ENCODE measurements around the gene FGD3. TPM values are rescaled to one million over a fixed set of nuclear protein-coding genes. Genes with fewer than 3 reads are reported as not detected.

The FGD3 gene
- polyA plus RNA-seq, 2 of the 4 experiments (the other 2 are of a cell fraction) = 0.18 to 0.23 TPM

DNA sequence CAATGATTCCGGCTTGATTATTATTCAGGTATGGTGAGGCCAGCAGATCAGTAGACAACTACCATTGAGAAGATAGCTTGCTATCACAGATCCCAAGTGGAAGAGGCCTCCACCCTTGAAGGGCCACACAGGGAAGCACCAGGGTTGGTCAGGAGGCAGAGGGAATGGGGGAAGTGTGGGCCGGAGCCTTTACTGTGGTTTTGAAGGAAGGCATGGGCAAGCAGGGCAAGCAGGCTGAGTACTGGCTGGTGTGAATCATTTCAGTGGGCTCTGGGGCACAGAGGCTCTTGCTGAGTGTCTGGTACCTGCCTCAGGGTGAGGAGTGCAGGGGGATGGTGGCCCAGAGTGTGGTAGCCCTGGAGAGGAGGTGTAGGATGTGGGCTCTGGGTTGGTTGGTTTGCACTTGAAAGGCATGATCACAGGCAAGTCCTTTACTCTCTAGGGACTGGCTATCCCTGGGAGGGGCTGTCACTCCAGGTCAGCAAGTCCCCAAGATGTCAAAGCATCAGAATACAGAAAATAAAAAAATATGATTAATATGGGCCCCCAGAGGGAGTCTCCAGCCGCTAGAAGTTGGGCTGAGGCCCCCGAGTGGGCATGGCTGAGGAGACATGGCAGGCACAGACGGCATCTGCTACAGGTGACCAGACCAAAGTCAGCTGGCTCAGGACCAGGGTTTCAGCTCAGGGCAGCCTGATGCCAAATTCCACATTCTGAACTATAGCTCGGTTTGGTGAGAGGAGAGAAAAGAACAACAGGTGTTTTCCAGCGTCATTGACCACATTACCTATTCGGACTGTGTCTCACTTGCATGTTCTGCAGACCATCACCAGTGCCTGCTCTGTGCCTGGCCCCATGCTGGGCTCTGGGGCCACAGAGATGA lies 101.5 kb downstream of the FGD3 start:
- no peak for ATAC-seq
- Histone ChIP-seq H3K4me1 (no peaks in the 10 kb centered on the region), H3K4me3 (no peak overlapping the region), H3K4me2 (no peak overlapping the region), H3K9me3 (no peaks in the 10 kb centered on the region), H3K27ac (no peak overlapping the region)
- FAIRE-seq = no peak
- CTCF ChIA-PET = no interaction called here
- POLR2A ChIA-PET = no interaction called here
- DNase-seq (ENCODE audit: low read depth in 1 of 2, low spot score in 1 of 2) = no peak
- TF ChIP-seq NPAS2 (CRISPR knock-in tag; IDR thresholded peaks at IDR 0.05; ENCODE audit: borderline replicate concordance) (no peak), FOSL2 (IDR thresholded peaks at IDR 0.05) (no peak), FOSL2 (CRISPR knock-in tag; IDR thresholded peaks at IDR 0.05) (no peak), EP300 (IDR thresholded peaks at IDR 0.05) (no peak), FOXS1 (CRISPR knock-in tag; IDR thresholded peaks at IDR 0.05) (no peak), RNF2 (IDR thresholded peaks at IDR 0.05; ENCODE audit: borderline replicate concordance, low read depth) (no peak), GATA3 (IDR thresholded peaks at IDR 0.05; ENCODE audit: borderline replicate concordance) (no peak), HOXA7 (CRISPR knock-in tag; IDR thresholded peaks at IDR 0.05) (no peak), MAZ (IDR thresholded peaks at IDR 0.05; ENCODE audit: borderline replicate concordance, low read depth, low read length) (no peak), NFE2L2 (conservative IDR thresholded peaks at IDR 0.05; ENCODE audit: low read length) (no peak), ESRRA (IDR thresholded peaks at IDR 0.05; ENCODE audit: borderline replicate concordance, low read length) (no peak), MYC (IDR thresholded peaks at IDR 0.05; ENCODE audit: borderline replicate concordance, low read length) (no peak), RAD21 (conservative IDR thresholded peaks at IDR 0.05 in 1 of 2, IDR thresholded peaks at IDR 0.05 in 1 of 2) (no peak), HOXB13 (CRISPR knock-in tag; IDR thresholded peaks at IDR 0.05; ENCODE audit: low read depth) (no peak), POLR2A (IDR thresholded peaks at IDR 0.05; ENCODE audit: low read length) (no peak), PHF8 (IDR thresholded peaks at IDR 0.05; ENCODE audit: borderline replicate concordance, low read depth) (no peak)
- TF ChIP-seq, protein P1, sequence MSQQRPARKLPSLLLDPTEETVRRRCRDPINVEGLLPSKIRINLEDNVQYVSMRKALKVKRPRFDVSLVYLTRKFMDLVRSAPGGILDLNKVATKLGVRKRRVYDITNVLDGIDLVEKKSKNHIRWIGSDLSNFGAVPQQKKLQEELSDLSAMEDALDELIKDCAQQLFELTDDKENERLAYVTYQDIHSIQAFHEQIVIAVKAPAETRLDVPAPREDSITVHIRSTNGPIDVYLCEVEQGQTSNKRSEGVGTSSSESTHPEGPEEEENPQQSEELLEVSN (IDR thresholded peaks at IDR 0.05; ENCODE audit: borderline replicate concordance, low read depth) = no peak
- TF ChIP-seq, protein P2, sequence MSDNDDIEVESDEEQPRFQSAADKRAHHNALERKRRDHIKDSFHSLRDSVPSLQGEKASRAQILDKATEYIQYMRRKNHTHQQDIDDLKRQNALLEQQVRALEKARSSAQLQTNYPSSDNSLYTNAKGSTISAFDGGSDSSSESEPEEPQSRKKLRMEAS (IDR thresholded peaks at IDR 0.05) = no peak
- TF ChIP-seq, protein P3, sequence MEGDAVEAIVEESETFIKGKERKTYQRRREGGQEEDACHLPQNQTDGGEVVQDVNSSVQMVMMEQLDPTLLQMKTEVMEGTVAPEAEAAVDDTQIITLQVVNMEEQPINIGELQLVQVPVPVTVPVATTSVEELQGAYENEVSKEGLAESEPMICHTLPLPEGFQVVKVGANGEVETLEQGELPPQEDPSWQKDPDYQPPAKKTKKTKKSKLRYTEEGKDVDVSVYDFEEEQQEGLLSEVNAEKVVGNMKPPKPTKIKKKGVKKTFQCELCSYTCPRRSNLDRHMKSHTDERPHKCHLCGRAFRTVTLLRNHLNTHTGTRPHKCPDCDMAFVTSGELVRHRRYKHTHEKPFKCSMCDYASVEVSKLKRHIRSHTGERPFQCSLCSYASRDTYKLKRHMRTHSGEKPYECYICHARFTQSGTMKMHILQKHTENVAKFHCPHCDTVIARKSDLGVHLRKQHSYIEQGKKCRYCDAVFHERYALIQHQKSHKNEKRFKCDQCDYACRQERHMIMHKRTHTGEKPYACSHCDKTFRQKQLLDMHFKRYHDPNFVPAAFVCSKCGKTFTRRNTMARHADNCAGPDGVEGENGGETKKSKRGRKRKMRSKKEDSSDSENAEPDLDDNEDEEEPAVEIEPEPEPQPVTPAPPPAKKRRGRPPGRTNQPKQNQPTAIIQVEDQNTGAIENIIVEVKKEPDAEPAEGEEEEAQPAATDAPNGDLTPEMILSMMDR (IDR thresholded peaks at IDR 0.05) = no peak
- TF ChIP-seq, protein P4, sequence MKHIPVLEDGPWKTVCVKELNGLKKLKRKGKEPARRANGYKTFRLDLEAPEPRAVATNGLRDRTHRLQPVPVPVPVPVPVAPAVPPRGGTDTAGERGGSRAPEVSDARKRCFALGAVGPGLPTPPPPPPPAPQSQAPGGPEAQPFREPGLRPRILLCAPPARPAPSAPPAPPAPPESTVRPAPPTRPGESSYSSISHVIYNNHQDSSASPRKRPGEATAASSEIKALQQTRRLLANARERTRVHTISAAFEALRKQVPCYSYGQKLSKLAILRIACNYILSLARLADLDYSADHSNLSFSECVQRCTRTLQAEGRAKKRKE (CRISPR knock-in tag; IDR thresholded peaks at IDR 0.05; ENCODE audit: low read depth) = no peak
- TF ChIP-seq, protein P5, sequence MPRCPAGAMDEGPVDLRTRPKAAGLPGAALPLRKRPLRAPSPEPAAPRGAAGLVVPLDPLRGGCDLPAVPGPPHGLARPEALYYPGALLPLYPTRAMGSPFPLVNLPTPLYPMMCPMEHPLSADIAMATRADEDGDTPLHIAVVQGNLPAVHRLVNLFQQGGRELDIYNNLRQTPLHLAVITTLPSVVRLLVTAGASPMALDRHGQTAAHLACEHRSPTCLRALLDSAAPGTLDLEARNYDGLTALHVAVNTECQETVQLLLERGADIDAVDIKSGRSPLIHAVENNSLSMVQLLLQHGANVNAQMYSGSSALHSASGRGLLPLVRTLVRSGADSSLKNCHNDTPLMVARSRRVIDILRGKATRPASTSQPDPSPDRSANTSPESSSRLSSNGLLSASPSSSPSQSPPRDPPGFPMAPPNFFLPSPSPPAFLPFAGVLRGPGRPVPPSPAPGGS (IDR thresholded peaks at IDR 0.05) = no peak
- WGBS (ENCODE audit: missing lambda C conversion rate) = 72% methylated on average over 8 of the region's 8 CpGs

DNA sequence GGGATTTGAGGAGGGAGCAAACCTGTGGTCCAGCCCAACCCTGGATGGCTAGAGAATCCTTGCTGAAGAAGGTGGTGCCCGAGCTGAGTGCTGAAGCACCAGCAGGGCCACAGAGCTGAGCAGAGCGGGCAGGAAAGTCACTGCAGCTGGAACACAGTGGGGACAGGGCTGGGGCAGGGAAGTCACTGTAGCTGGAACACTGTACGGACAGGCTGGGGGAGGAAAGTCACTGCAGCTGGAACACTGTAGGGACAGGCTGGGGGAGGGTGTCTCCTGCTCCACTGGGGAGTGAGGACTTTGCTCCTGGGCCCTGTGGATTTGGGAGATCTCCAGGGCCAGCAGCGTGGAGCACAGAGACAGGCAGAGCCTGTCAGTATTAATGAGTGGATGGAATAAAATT lies 102.2 kb downstream of the FGD3 start:
- ChIA-PET POLR2A (no interaction called here), CTCF (interaction anchor here (0.8 to 1.0 kb wide), 2 partner anchors 45 to 60 kb away, joined by 3 read pairs; no protein-coding TSS in a partner anchor)
- TF ChIP-seq TFCP2L1 (CRISPR knock-in tag; IDR thresholded peaks at IDR 0.05) (no peak), HOXB5 (CRISPR knock-in tag; IDR thresholded peaks at IDR 0.05) (no peak), HOXB13 (CRISPR knock-in tag; IDR thresholded peaks at IDR 0.05; ENCODE audit: low read depth) (no peak), HDAC2 (IDR thresholded peaks at IDR 0.05) (no peak), SMC3 (IDR thresholded peaks at IDR 0.05) (no peak), KDM1A (IDR thresholded peaks at IDR 0.05; ENCODE audit: low read depth) (no peak), FOSB (CRISPR knock-in tag; IDR thresholded peaks at IDR 0.05) (no peak)
- TF ChIP-seq, protein P6, sequence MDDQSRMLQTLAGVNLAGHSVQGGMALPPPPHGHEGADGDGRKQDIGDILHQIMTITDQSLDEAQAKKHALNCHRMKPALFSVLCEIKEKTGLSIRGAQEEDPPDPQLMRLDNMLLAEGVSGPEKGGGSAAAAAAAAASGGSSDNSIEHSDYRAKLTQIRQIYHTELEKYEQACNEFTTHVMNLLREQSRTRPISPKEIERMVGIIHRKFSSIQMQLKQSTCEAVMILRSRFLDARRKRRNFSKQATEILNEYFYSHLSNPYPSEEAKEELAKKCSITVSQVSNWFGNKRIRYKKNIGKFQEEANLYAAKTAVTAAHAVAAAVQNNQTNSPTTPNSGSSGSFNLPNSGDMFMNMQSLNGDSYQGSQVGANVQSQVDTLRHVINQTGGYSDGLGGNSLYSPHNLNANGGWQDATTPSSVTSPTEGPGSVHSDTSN (IDR thresholded peaks at IDR 0.05) = no peak
- TF ChIP-seq, protein P5 (IDR thresholded peaks at IDR 0.05) = no peak
- TF ChIP-seq, protein P7, sequence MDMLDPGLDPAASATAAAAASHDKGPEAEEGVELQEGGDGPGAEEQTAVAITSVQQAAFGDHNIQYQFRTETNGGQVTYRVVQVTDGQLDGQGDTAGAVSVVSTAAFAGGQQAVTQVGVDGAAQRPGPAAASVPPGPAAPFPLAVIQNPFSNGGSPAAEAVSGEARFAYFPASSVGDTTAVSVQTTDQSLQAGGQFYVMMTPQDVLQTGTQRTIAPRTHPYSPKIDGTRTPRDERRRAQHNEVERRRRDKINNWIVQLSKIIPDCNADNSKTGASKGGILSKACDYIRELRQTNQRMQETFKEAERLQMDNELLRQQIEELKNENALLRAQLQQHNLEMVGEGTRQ (IDR thresholded peaks at IDR 0.05) = no peak
- H3K4me2 ChIP-seq = no peak overlapping the region
- 45% methylated on average over 4 of the region's 4 CpGs for WGBS (ENCODE audit: missing lambda C conversion rate)
- H3K27ac ChIP-seq = no peak overlapping the region
- H3K9me3 ChIP-seq = no peaks in the 10 kb centered on the region
- no peak overlapping the region for H3K4me3 ChIP-seq
- DNase-seq (ENCODE audit: low read depth in 1 of 2, low spot score in 1 of 2) (no peak), FAIRE-seq (no peak), ATAC-seq (no peak; a peak in 1 of 6 replicates)
- H3K4me1 ChIP-seq = no peaks in the 10 kb centered on the region

All from A549 (cell line).